GM10266 (cell line): Measurements from ENCODE around the gene NKD2.

Source experiments
- DNase-seq: peaks from one replicate; pipeline ENCODE4 v3.0.0; 2012; ENCODE audit errors: extremely low spot score
- TF ChIP-seq, protein P1 (sequence below): IDR thresholded peaks from 2 replicates; pipeline ENCODE4 v1.5.1; 2012; ENCODE audit warnings: mild to moderate bottlenecking, low read depth; ENCODE audit not compliant: control insufficient read depth, insufficient read depth; ENCODE audit errors: missing control alignments

Gene NKD2

GRCh38 chr5:1074226-1074625, 65.6 kb downstream of the NKD2 start:
- TF ChIP-seq, protein P1, sequence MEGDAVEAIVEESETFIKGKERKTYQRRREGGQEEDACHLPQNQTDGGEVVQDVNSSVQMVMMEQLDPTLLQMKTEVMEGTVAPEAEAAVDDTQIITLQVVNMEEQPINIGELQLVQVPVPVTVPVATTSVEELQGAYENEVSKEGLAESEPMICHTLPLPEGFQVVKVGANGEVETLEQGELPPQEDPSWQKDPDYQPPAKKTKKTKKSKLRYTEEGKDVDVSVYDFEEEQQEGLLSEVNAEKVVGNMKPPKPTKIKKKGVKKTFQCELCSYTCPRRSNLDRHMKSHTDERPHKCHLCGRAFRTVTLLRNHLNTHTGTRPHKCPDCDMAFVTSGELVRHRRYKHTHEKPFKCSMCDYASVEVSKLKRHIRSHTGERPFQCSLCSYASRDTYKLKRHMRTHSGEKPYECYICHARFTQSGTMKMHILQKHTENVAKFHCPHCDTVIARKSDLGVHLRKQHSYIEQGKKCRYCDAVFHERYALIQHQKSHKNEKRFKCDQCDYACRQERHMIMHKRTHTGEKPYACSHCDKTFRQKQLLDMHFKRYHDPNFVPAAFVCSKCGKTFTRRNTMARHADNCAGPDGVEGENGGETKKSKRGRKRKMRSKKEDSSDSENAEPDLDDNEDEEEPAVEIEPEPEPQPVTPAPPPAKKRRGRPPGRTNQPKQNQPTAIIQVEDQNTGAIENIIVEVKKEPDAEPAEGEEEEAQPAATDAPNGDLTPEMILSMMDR: no peak
- DNase-seq: no peak

DNA sequence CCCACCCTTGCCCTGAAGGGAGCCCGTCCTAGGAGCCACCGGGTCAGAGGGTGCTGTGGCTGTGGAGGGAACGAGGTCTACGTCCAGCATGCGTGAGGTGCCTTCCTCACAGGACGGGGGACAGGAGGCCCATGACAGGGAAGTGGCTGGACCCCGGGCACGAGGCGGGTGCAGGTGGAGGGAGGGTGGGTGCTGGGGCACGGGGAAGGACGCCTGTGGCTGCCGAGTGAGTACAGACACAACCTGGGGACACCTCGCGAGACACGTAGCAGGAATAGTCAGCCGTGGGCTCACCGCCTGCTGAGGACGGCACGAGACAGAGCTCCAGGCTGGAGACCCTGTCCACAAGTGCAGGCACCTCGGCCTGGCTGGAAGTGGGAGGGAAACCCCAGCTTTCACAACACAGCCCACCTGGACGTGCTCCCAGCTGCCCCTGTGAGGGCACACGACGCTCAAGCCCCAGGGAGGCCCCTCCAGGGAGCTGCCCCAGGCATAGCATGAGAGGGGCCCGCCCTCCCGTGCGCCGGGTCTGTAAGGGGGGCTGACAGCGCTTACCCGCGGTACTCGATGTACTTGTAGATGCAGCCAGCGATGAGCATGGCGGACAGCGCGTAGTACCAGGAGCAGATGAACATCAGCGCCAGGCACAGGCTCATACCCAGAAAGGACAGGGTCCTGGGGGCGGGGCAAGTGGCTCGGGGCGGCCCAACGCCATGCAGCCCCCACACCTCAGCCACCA, 66.4 kb downstream of the NKD2 start:
- TF ChIP-seq, protein P1: no peak
- DNase-seq: no peak

- DNase-seq: no peak
- TF ChIP-seq, protein P1: no peak
These were observed 66.9 kb downstream of the NKD2 start for GRCh38 chr5:1075555-1075881.

DNA sequence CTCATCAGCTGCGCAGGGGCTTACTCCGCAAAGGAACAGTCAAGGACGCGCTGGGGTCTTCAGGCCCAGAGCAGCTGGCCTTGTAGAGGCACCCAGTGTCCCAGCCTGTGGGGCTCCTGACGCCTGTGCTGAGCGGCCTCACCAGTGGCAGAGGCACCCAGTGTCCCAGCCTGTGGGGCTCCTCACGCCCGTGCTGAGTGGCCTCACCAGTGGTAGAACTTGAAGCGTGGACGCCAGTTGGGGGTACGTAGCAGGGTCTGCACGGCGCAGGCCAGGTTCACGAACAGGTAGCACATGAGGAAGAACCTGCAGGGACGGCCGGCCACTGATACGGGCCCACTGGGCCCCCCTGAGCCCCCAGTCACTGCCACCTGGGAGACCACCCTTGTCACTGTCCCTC, 67.3 kb downstream of the NKD2 start:
- DNase-seq: no peak
- TF ChIP-seq, protein P1: no peak

DNA sequence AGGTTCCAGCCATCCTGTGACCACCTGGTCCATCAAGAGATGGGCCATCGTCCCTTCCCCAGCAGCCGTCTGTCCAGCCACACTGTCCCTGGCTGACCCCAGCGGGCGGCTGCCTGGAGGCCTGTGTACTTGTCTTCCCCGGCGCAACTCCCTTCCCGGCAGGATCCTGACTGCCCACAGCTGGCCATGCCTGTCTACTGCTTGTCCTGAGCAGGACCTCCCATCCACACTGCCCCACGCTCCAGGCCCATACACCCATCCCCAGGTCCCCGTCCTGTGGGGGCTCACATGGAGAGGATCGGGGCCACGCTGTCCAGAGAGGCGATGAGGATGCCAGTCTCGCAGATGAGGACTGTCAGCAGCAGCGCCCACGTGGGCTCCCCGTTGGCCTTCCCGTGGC, 67.8 kb downstream of the NKD2 start:
- no peak for DNase-seq
- TF ChIP-seq, protein P1: no peak

GRCh38 chr5:1077026-1077425, 68.4 kb downstream of the NKD2 start:
- DNase-seq: no peak
- TF ChIP-seq, protein P1: no peak

GRCh38 chr5:1077491-1078020, 69.0 kb downstream of the NKD2 start:
- TF ChIP-seq, protein P1: no peak
- no peak for DNase-seq
